ENCODE measurements around the gene SUGCT. TPM values are rescaled to one million over a fixed set of nuclear protein-coding genes. Genes with fewer than 3 reads are reported as not detected.
"Not testable (repeated sequence)": the region's sequence is repeated elsewhere in the genome, so short reads cannot be mapped to it uniquely, and the experiment has no call there.

SUGCT gene
- total RNA-seq, 1 donor from 2014 or later, result 12.0 TPM

- Histone ChIP-seq H3K9me3 (ENCODE audit: control insufficient read depth in 3 of 3, low read length in 3 of 3) (no peaks in the 10 kb centered on the region), H3K4me1 (ENCODE audit: control insufficient read depth in 3 of 3, insufficient read depth in 3 of 3, low read length in 3 of 3) (no peaks in the 10 kb centered on the region), H3K27ac (ENCODE audit: low read depth, low read length) (no peak overlapping the region), H3K36me3 (ENCODE audit: control insufficient read depth in 3 of 3, insufficient read depth in 3 of 3, low read length in 3 of 3) (no peaks in the 10 kb centered on the region), H3K9ac (ENCODE audit: low read depth in 1 of 3, low read length in 3 of 3) (no peak overlapping the region), H3K27me3 (ENCODE audit: control insufficient read depth in 3 of 3, insufficient read depth in 3 of 3, low read length in 3 of 3) (no peaks in the 10 kb centered on the region), H3K4me3 (ENCODE audit: low read length in 3 of 3) (no peak overlapping the region)
Observed at GRCh38 chr7:40623863-40624262, 489.1 kb downstream of the SUGCT start.

- not testable (repeated sequence) for H3K9me3 ChIP-seq (ENCODE audit: control insufficient read depth in 3 of 3, low read length in 3 of 3); H3K9ac ChIP-seq (ENCODE audit: low read depth in 1 of 3, low read length in 3 of 3); H3K4me1 ChIP-seq (ENCODE audit: control insufficient read depth in 3 of 3, insufficient read depth in 3 of 3, low read length in 3 of 3); H3K36me3 ChIP-seq (ENCODE audit: control insufficient read depth in 3 of 3, insufficient read depth in 3 of 3, low read length in 3 of 3); H3K27ac ChIP-seq (ENCODE audit: low read depth, low read length); H3K4me3 ChIP-seq (ENCODE audit: low read length in 3 of 3); H3K27me3 ChIP-seq (ENCODE audit: control insufficient read depth in 3 of 3, insufficient read depth in 3 of 3, low read length in 3 of 3)
Observed at GRCh38 chr7:40627361-40627760, 492.6 kb downstream of the SUGCT start.

- Histone ChIP-seq H3K27me3 (ENCODE audit: control insufficient read depth in 3 of 3, insufficient read depth in 3 of 3, low read length in 3 of 3) (no peaks in the 10 kb centered on the region), H3K27ac (ENCODE audit: low read depth, low read length) (no peak overlapping the region), H3K9me3 (ENCODE audit: control insufficient read depth in 3 of 3, low read length in 3 of 3) (no peaks in the 10 kb centered on the region), H3K4me3 (ENCODE audit: low read length in 3 of 3) (no peak overlapping the region), H3K4me1 (ENCODE audit: control insufficient read depth in 3 of 3, insufficient read depth in 3 of 3, low read length in 3 of 3) (no peaks in the 10 kb centered on the region), H3K9ac (ENCODE audit: low read depth in 1 of 3, low read length in 3 of 3) (no peak overlapping the region), H3K36me3 (ENCODE audit: control insufficient read depth in 3 of 3, insufficient read depth in 3 of 3, low read length in 3 of 3) (no peaks in the 10 kb centered on the region)
Observed at GRCh38 chr7:40629891-40630290, 495.1 kb downstream of the SUGCT start.

GRCh38 chr7:40634118-40634517 is 499.3 kb downstream of the SUGCT start:
- Histone ChIP-seq H3K27ac (ENCODE audit: low read depth, low read length) (no peak overlapping the region), H3K27me3 (ENCODE audit: control insufficient read depth in 3 of 3, insufficient read depth in 3 of 3, low read length in 3 of 3) (no peaks in the 10 kb centered on the region), H3K36me3 (ENCODE audit: control insufficient read depth in 3 of 3, insufficient read depth in 3 of 3, low read length in 3 of 3) (no peaks in the 10 kb centered on the region), H3K4me3 (ENCODE audit: low read length in 3 of 3) (no peak overlapping the region), H3K9me3 (ENCODE audit: control insufficient read depth in 3 of 3, low read length in 3 of 3) (no peaks in the 10 kb centered on the region), H3K9ac (ENCODE audit: low read depth in 1 of 3, low read length in 3 of 3) (no peak overlapping the region), H3K4me1 (ENCODE audit: control insufficient read depth in 3 of 3, insufficient read depth in 3 of 3, low read length in 3 of 3) (no peaks in the 10 kb centered on the region)

GRCh38 chr7:40638545-40639320 is 503.9 kb downstream of the SUGCT start:
- H3K4me1 ChIP-seq (ENCODE audit: control insufficient read depth in 3 of 3, insufficient read depth in 3 of 3, low read length in 3 of 3), result no peaks in the 10 kb centered on the region
- H3K4me3 ChIP-seq (ENCODE audit: low read length in 3 of 3), result no peak overlapping the region
- no peak overlapping the region for H3K9ac ChIP-seq (ENCODE audit: low read depth in 1 of 3, low read length in 3 of 3)
- H3K9me3 ChIP-seq (ENCODE audit: control insufficient read depth in 3 of 3, low read length in 3 of 3), result no peaks in the 10 kb centered on the region
- no peak overlapping the region for H3K27ac ChIP-seq (ENCODE audit: low read depth, low read length)
- no peaks in the 10 kb centered on the region for H3K36me3 ChIP-seq (ENCODE audit: control insufficient read depth in 3 of 3, insufficient read depth in 3 of 3, low read length in 3 of 3)
- no peaks in the 10 kb centered on the region for H3K27me3 ChIP-seq (ENCODE audit: control insufficient read depth in 3 of 3, insufficient read depth in 3 of 3, low read length in 3 of 3)

- H3K9ac ChIP-seq (ENCODE audit: low read depth in 1 of 3, low read length in 3 of 3), result no peak overlapping the region
- H3K36me3 ChIP-seq (ENCODE audit: control insufficient read depth in 3 of 3, insufficient read depth in 3 of 3, low read length in 3 of 3), result no peaks in the 10 kb centered on the region
- H3K27ac ChIP-seq (ENCODE audit: low read depth, low read length), result no peak overlapping the region
- H3K9me3 ChIP-seq (ENCODE audit: control insufficient read depth in 3 of 3, low read length in 3 of 3), result no peaks in the 10 kb centered on the region
- no peak overlapping the region for H3K4me3 ChIP-seq (ENCODE audit: low read length in 3 of 3)
- no peaks in the 10 kb centered on the region for H3K4me1 ChIP-seq (ENCODE audit: control insufficient read depth in 3 of 3, insufficient read depth in 3 of 3, low read length in 3 of 3)
- no peaks in the 10 kb centered on the region for H3K27me3 ChIP-seq (ENCODE audit: control insufficient read depth in 3 of 3, insufficient read depth in 3 of 3, low read length in 3 of 3)
Observed at GRCh38 chr7:40640566-40640965, 505.8 kb downstream of the SUGCT start.

- Histone ChIP-seq H3K4me1 (ENCODE audit: control insufficient read depth in 3 of 3, insufficient read depth in 3 of 3, low read length in 3 of 3) (no peaks in the 10 kb centered on the region), H3K36me3 (ENCODE audit: control insufficient read depth in 3 of 3, insufficient read depth in 3 of 3, low read length in 3 of 3) (no peaks in the 10 kb centered on the region)
Observed at GRCh38 chr7:40641701-40642100, 506.9 kb downstream of the SUGCT start.

GRCh38 chr7:40643664-40644063 is 508.9 kb downstream of the SUGCT start:
- Histone ChIP-seq H3K36me3 (ENCODE audit: control insufficient read depth in 3 of 3, insufficient read depth in 3 of 3, low read length in 3 of 3) (no peaks in the 10 kb centered on the region), H3K9me3 (ENCODE audit: control insufficient read depth in 3 of 3, low read length in 3 of 3) (no peaks in the 10 kb centered on the region), H3K27ac (ENCODE audit: low read depth, low read length) (no peak overlapping the region), H3K27me3 (ENCODE audit: control insufficient read depth in 3 of 3, insufficient read depth in 3 of 3, low read length in 3 of 3) (no peaks in the 10 kb centered on the region), H3K9ac (ENCODE audit: low read depth in 1 of 3, low read length in 3 of 3) (no peak overlapping the region), H3K4me3 (ENCODE audit: low read length in 3 of 3) (no peak overlapping the region), H3K4me1 (ENCODE audit: control insufficient read depth in 3 of 3, insufficient read depth in 3 of 3, low read length in 3 of 3) (no peaks in the 10 kb centered on the region)

More at GRCh38 chr7:40641701-40642100, 506.9 kb downstream of the SUGCT start:
- no peaks in the 10 kb centered on the region for H3K27me3 ChIP-seq (ENCODE audit: control insufficient read depth in 3 of 3, insufficient read depth in 3 of 3, low read length in 3 of 3)
- H3K4me3 ChIP-seq (ENCODE audit: low read length in 3 of 3), result no peak overlapping the region
- no peaks in the 10 kb centered on the region for H3K9me3 ChIP-seq (ENCODE audit: control insufficient read depth in 3 of 3, low read length in 3 of 3)
- no peak overlapping the region for H3K9ac ChIP-seq (ENCODE audit: low read depth in 1 of 3, low read length in 3 of 3)
- no peak overlapping the region for H3K27ac ChIP-seq (ENCODE audit: low read depth, low read length)

- H3K27me3 ChIP-seq (ENCODE audit: control insufficient read depth in 3 of 3, insufficient read depth in 3 of 3, low read length in 3 of 3), result no peaks in the 10 kb centered on the region
- no peak overlapping the region for H3K27ac ChIP-seq (ENCODE audit: low read depth, low read length)
- H3K4me3 ChIP-seq (ENCODE audit: low read length in 3 of 3), result no peak overlapping the region
- no peaks in the 10 kb centered on the region for H3K4me1 ChIP-seq (ENCODE audit: control insufficient read depth in 3 of 3, insufficient read depth in 3 of 3, low read length in 3 of 3)
- H3K9ac ChIP-seq (ENCODE audit: low read depth in 1 of 3, low read length in 3 of 3), result no peak overlapping the region
- no peaks in the 10 kb centered on the region for H3K9me3 ChIP-seq (ENCODE audit: control insufficient read depth in 3 of 3, low read length in 3 of 3)
- no peaks in the 10 kb centered on the region for H3K36me3 ChIP-seq (ENCODE audit: control insufficient read depth in 3 of 3, insufficient read depth in 3 of 3, low read length in 3 of 3)
Observed at GRCh38 chr7:40644454-40645188, 509.8 kb downstream of the SUGCT start.

- H3K9me3 ChIP-seq (ENCODE audit: control insufficient read depth in 3 of 3, low read length in 3 of 3), result no peaks in the 10 kb centered on the region
- no peaks in the 10 kb centered on the region for H3K36me3 ChIP-seq (ENCODE audit: control insufficient read depth in 3 of 3, insufficient read depth in 3 of 3, low read length in 3 of 3)
- no peaks in the 10 kb centered on the region for H3K4me1 ChIP-seq (ENCODE audit: control insufficient read depth in 3 of 3, insufficient read depth in 3 of 3, low read length in 3 of 3)
- no peak overlapping the region for H3K27ac ChIP-seq (ENCODE audit: low read depth, low read length)
- no peaks in the 10 kb centered on the region for H3K27me3 ChIP-seq (ENCODE audit: control insufficient read depth in 3 of 3, insufficient read depth in 3 of 3, low read length in 3 of 3)
- no peak overlapping the region for H3K4me3 ChIP-seq (ENCODE audit: low read length in 3 of 3)
- H3K9ac ChIP-seq (ENCODE audit: low read depth in 1 of 3, low read length in 3 of 3), result no peak overlapping the region
Observed at GRCh38 chr7:40645197-40645596, 510.4 kb downstream of the SUGCT start.
